CD4-positive, alpha-beta T cell treated with Interleukin-17A for 4 hours (primary cell): Measurements from ENCODE around the gene ADARB1.
"Not testable (repeated sequence)": the region's sequence is repeated elsewhere in the genome, so short reads cannot be mapped to it uniquely, and the experiment has no call there.

Experiments used
- DNase-seq: peaks from one replicate; pipeline ENCODE4 v3.0.0-alpha.2; 2020; ENCODE audit warnings: mixed read lengths

Gene ADARB1

DNA sequence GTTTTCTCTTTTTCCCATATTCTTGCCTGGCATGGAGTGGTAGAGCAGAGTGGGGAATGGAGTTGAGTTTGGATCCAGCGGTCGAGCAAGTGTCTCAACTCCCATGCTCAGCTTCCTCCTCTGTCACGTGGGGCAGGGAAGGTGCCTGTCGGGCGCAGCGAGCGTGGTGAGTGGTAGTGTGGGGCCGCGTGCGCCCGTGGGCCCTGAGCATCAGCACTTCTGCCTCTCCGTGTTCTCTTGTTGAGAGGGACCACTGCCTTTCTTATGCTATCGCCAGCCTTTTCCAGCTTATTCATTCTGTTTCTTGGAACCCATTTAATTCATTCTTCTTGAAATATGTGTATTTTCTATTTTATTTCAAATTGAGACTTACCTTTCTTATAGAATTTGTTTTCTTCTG lies 65.1 kb downstream of the ADARB1 start:
- DNase-seq, result no peak

- peak; percentile 61 for DNase-seq
Observed at GRCh38 chr21:45140346-45140940, 66.1 kb downstream of the ADARB1 start.

DNA sequence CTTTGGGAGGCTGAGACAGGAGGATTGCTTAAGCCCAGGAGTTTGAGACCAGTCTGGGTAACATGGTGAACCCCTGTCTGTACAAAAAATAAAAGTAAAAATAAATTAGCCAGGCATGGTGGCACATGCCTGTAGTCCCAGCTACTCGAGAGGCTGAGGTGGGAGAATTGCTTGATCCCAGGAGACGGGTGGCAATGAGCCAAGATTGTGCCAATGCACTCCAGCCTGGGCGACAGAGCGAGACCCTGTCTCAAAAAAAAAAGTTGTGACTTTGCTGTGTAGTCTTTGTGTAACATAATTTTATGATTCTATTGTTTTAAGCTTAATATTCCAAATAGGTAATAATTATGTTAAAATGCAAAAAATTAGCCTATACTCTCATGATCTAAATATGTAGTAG lies 66.6 kb downstream of the ADARB1 start:
- not testable (repeated sequence) for DNase-seq

- DNase-seq, result no peak
Observed at GRCh38 chr21:45141507-45141906, 67.1 kb downstream of the ADARB1 start.

DNA sequence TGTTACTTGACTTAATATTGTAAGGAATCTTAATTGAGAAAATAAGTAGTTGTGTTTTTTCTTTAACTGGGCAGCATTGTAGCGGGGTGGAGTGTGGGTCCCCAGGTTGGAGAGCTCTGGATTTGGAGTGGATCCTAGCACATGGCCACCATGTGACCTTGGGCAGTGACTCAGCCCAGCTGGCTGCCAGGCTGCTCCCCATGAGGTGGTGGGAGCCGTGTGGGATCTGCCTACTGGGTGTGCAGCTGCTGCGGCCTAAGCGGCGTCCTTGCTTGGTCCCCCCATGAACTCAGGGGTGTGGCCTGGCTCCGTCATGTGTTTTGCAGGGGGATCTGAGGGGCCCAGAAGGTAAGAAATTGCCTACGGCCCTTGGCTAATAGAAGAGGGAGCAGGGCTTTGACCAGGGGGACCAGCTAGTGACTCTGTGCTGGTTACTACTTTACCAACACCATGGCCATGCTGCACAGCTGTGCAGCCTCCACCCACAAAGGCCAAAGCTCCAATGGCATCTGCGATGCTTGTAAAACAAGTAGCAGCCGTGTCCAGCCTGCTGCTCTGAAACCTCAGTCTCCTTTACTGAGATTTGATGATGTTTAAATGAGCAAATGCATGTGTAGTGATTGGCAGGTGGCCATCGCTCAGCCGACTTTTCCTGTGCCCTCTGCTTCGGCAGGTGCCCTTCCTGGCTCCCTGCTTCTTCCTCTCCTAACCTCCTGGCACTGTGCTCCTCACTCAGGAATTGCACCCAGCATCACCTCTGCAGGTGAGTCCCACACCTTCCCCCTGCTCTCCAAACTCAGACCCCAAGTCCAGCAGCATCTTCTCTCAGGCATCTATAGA lies 68.3 kb downstream of the ADARB1 start:
- no peak for DNase-seq

- no peak for DNase-seq
Observed at GRCh38 chr21:45143855-45144254, 69.5 kb downstream of the ADARB1 start.

- no peak for DNase-seq
Observed at GRCh38 chr21:45145146-45145545, 70.8 kb downstream of the ADARB1 start.

- DNase-seq, result not testable (repeated sequence)
Observed at GRCh38 chr21:45145846-45146245, 71.5 kb downstream of the ADARB1 start.

- no peak for DNase-seq
Observed at GRCh38 chr21:45146306-45146705, 71.9 kb downstream of the ADARB1 start.

DNA sequence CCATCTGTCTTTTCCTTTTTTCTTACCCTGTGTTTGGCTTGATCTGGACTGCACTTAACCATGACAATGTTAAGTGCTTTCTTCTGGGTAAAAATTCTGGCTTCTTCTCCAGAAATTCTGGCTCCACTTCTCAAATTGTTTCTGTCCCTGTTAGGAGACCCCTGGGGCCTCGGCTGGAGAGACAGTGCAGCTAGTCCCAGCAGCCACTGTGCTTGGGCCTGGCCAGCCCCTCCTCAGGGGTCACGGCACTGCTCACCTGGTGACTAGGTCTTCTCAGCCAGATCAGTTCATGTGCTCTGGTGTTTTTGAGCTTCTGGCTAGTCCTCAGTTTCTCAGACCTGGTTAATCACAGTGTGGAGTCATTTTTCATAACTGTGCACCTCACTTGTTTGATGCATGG lies 72.4 kb downstream of the ADARB1 start:
- no peak for DNase-seq

DNA sequence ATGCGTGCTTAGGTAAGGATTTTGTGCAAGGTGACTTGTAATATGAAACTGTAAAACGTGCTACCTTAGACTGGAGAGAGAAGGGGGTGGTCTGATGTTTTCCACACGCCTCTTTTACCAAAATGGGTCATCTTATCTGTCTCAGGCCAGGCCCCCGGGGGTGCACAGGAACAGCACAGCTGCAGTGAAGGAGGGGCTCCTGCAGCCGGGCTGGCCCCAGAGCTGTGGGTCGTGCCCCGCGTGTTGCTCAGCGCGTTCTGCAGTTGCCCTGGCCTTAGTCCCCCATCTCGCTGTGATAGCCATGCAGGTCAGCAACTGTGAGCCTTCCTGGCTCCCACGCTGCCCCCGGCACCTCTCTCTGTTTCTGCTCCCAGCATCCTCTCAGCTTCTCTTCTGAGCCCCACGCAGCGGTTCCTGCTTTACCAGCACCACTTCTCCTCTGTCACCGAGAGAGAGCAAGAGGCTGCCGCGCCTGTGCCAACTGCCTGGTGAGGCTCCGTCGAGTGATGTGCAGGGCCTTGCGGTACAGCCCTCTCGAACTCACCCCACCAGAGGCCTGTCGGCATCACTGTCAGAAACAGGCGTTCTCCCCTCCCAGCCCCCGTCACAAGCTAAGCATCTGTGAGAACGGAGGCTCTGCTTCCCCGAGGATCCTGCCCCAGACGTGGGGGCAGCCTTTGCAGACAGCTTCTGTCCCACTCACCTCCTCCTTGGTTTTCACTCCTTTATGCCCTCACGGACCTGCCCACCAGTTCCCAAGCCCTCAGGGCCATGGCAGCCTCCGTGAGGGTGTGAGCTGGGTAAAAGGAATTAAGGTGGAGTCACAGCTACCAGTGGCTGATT lies 73.3 kb downstream of the ADARB1 start:
- no peak for DNase-seq

- DNase-seq, result no peak
Observed at GRCh38 chr21:45148316-45148990, 74.1 kb downstream of the ADARB1 start.

- no peak for DNase-seq
Observed at GRCh38 chr21:45149021-45149420, 74.6 kb downstream of the ADARB1 start.

DNA sequence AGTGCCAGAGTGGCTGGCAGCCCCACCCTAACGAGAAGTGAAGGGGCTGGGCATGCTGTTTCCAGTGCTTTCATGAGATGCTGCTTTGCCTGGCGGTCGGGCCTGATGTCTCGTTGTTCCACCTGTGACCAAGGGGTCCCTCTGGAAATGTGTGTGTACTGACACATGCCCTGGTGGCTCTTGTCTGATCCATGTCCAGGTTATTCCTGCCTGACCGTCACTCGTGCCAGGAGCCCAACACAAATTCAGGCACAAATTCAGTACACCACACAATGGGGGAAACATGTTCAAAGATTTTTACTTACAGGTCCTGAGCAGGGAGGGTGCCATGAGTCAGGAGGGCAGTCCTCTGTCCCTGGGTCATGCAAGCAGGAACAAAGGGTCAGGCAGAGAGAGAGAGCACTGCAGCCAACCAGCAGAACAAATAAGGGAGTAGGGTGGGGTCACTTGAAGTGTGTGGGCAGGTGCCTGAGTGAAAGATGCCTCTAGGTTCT lies 76.3 kb downstream of the ADARB1 start:
- no peak for DNase-seq

DNA sequence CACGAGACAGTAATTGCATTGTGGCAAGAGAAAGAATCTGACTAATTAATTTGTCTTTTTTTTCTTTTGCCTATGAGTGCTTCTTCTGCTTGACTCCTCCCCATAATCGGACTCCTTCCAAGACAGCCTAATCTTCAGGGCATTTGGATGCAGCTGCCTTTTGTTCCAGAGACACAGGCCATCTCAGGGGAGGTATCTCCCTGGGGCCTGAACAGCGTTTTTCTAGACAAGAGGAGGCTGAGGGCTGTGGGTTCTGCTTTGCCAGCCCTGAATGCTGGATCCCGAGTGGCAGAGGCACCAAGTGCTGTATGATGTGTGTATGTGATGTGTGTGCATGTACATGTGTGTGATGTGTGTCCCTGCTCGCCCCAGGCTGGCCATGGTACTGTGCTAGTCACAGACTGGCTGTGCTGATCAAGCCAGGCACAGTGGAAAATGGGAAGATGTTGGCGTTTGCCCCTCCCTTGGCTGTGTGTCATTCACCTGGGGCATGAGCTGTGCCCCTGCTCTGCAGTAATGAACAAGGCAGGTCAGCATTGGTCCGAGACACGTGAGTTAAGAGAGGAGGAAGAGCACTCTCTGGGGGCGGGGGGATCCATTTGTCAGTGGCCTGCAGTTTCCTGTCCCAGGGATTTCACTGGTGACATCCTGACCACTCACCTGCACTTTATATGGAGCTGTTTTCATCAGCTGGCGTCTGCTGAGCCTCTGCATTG lies 77.2 kb downstream of the ADARB1 start:
- DNase-seq, result no peak

- peak; percentile 73 for DNase-seq
Observed at GRCh38 chr21:45152265-45152746, 77.9 kb downstream of the ADARB1 start.

DNA sequence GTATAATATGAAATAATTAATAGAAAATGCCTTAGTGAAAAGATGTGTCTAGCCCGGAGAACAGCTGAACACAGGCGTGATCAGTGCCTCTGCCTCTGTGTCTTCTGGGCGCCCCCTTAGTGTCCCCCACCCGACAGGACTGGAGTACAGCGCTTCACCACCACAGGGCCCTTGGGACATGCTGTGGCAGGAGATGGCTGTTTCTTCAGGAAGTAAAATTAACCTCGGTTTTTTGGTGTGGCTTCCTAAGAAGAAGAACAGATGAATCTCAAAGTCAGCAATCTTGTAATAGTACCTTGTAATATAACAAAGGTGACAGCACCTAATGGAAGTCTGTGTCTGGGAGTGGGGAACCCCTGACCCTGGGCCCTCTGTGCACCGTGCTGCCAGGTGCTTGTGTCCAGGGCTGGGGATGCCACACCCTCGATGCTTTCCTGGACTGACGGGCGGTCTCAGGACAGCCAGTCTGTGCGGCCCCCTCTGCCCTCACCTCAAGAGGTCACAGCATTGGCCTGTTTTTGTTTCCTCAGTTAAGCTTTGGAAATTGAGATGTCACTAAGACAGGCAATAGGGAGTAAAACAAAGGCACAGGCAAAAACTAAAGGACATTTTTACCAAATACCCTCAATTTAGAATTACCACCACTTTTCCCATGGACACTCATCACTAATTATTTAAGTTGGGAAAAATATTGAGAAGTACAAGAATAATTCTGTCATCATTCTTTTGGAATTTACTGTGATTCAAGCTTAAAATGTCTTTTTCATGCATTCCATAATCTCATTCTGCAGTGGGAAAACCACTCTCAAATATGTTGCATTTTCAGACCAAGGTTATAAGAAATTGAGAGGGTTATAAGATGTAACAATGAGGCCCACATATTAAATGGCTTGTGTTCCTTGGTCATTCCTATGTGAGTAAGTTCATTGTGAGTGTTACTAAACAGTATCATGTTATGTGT lies 79.3 kb downstream of the ADARB1 start:
- peak; percentile 13 for DNase-seq

DNA sequence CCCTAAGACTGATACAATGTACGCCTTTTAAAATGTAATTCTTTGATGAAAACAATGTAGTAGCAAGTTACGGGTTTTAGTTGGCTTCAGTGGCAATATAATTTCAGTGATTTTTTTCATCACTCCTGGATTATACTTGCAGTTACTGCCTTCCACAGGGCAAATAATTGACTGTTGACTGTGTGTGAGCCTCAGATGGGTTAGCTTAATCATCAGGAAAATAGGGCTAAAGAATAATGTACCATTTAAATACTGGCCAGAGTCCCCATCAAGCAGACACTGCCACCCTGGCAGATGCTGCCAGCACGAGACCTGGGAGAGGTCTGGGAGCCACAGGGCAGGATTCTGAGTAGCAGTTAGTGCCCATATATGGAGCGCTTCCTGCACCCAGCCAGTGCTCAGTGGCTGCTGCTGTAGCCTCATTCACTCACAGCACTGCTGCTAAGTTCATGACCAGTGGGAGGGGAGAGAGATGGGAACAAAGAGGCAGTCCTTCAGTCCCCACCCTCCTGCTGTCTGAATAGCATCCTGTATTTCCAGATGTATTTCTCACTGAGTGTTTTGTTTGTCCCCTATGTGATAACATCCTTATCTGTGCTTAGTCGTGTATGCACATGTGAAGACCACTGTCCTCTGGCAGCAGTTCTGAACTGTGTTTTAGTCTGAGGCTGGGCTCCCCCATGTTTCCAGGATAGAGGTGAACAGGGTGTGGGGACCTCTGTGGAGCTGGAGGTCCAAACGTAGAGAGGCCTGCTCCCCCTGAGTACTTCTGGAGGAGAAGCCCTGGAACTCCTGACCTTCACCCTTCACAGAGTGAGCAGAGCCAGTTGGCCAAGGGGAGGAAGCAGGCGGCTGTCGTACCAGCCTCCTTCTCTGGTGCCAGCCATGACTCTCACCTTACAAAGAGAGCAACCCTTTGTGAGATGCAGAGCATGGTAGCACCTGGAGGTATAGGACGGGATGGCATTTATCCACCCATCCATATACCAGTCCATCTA lies 80.4 kb downstream of the ADARB1 start:
- DNase-seq, result peak; percentile 58

DNA sequence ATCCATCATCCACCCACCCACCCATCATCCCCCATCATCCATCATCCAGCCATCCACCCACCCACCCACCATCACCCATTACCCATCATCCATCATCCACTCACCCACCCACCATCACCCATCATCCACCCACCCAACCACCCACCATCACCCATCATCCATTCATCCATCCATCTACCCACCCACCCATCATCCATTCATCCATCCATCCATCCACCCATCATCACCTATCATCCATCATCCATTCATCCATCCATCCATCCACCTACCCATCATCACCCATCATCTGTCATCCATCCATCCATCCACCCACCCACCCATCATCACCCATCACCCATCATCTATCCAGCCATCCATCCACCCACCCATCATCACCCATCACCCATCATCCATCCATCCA lies 81.5 kb downstream of the ADARB1 start:
- no peak for DNase-seq
